Measurements from ENCODE around the gene LGMN. TPM values are rescaled to one million over a fixed set of nuclear protein-coding genes. Genes with fewer than 3 reads are reported as not detected.

The LGMN gene
- total and polyA plus RNA-seq, 2 of the 13 experiments (the other 11 are each of a cell fraction or from before 2014, with no cell fraction given): 28.9 to 76.4 TPM

GRCh38 chr14:92684801-92685560 lies 63.4 kb downstream of the LGMN start:
- DNase-seq (ENCODE audit: low spot score) (no peak), FAIRE-seq (no peak), ATAC-seq (no peak)
- Histone ChIP-seq H3K9me3 (ENCODE audit: low read length) (no peaks in the 10 kb centered on the region), H3K27me3 (ENCODE audit: control insufficient read depth in 1 of 2, insufficient read depth in 2 of 2, low read length in 2 of 2) (no peaks in the 10 kb centered on the region), H3K4me1 (ENCODE audit: insufficient read depth, low read length) (no peaks in the 10 kb centered on the region), H2AFZ (ENCODE audit: low read length) (no peak overlapping the region), H3K4me2 (ENCODE audit: low read depth, low read length) (no peak overlapping the region), H3K79me2 (ENCODE audit: insufficient read depth, low read length) (no peaks in the 10 kb centered on the region), H3K27ac (ENCODE audit: extremely low read length, insufficient read depth, low read length) (no peak overlapping the region), H3K9ac (ENCODE audit: insufficient read depth, low read depth, low read length) (no peak overlapping the region), H3K4me3 (replicated peaks in 1 of 3; ENCODE audit: insufficient read depth in 1 of 3, low read depth in 2 of 3, low read length in 3 of 3) (no peak overlapping the region), H4K20me1 (ENCODE audit: insufficient read depth, low read length) (0 out of 2 replicates have a peak, but pooled peaks cover 2% of the 10 kb centered on the region), H3K36me3 (replicated peaks in 1 of 2; ENCODE audit: control insufficient read depth in 1 of 2, insufficient read depth in 2 of 2, low read length in 2 of 2) (peaks cover 5 to 8% of the 10 kb centered on the region in 2 experiments; a peak in 3 of 5 replicates)
- intact Hi-C loops (cut with micrococcal nuclease; ENCODE audit: unreplicated experiment): no loop called here
- in situ Hi-C loops (cut with HindIII; ENCODE audit: extremely low pct_ligation_motif_present, low pct_unique_long_range_greater_than_20kb): no loop called here
- no TSS peak for BruUV-seq (replicated peaks)
- no peak for TF ChIP-seq AGO1 (IDR thresholded peaks at IDR 0.05; ENCODE audit: low read depth, low read length, poor library complexity, severe bottlenecking)
- no peak for TF ChIP-seq ZSCAN12 (CRISPR knock-in tag; IDR thresholded peaks at IDR 0.05)
- TF ChIP-seq JUN (CRISPR knock-in tag; IDR thresholded peaks at IDR 0.05): no peak
- no peak for TF ChIP-seq NFKBIZ (CRISPR knock-in tag; IDR thresholded peaks at IDR 0.05)
- TF ChIP-seq RBFOX2 (IDR thresholded peaks at IDR 0.05; ENCODE audit: low read depth, low read length): no peak
- TF ChIP-seq AGO2 (optimal IDR thresholded peaks at IDR 0.05; ENCODE audit: low read depth, low read length): no peak
- no peak for TF ChIP-seq ZNF512B (CRISPR knock-in tag; IDR thresholded peaks at IDR 0.05; ENCODE audit: borderline replicate concordance)
- TF ChIP-seq EZH2 (conservative IDR thresholded peaks at IDR 0.05; ENCODE audit: low read depth, low read length): no peak
- TF ChIP-seq ZNF441 (CRISPR knock-in tag; IDR thresholded peaks at IDR 0.05; ENCODE audit: borderline replicate concordance): no peak
- TF ChIP-seq ATF3 (CRISPR knock-in tag; IDR thresholded peaks at IDR 0.05): no peak
- WGBS (ENCODE audit: low lambda C conversion rate): 96% methylated on average over 9 of the region's 21 CpGs
- ChIA-PET POLR2A (no interaction called here), CTCF (ENCODE audit: low intra/inter-chr PET ratio, low total read pairs) (interaction anchor here (2.4 kb wide), 1 partner anchor 99 kb away, joined by 16 read pairs; no protein-coding TSS in a partner anchor)
